ENCODE measurements around the gene SLC7A4. TPM values are rescaled to one million over a fixed set of nuclear protein-coding genes. Genes with fewer than 3 reads are reported as not detected.
"Not testable (repeated sequence)": the region's sequence is repeated elsewhere in the genome, so short reads cannot be mapped to it uniquely, and the experiment has no call there.

Gene SLC7A4
- total RNA-seq, 1 donor from 2014 or later = 5.6 TPM

- no peak for DNase-seq (ENCODE audit: low spot score)
Measured at GRCh38 chr22:21016644-21017420, 15.5 kb downstream of the SLC7A4 start.

GRCh38 chr22:21015466-21016006, 16.8 kb downstream of the SLC7A4 start:
- no peak for DNase-seq (ENCODE audit: low spot score)

DNA sequence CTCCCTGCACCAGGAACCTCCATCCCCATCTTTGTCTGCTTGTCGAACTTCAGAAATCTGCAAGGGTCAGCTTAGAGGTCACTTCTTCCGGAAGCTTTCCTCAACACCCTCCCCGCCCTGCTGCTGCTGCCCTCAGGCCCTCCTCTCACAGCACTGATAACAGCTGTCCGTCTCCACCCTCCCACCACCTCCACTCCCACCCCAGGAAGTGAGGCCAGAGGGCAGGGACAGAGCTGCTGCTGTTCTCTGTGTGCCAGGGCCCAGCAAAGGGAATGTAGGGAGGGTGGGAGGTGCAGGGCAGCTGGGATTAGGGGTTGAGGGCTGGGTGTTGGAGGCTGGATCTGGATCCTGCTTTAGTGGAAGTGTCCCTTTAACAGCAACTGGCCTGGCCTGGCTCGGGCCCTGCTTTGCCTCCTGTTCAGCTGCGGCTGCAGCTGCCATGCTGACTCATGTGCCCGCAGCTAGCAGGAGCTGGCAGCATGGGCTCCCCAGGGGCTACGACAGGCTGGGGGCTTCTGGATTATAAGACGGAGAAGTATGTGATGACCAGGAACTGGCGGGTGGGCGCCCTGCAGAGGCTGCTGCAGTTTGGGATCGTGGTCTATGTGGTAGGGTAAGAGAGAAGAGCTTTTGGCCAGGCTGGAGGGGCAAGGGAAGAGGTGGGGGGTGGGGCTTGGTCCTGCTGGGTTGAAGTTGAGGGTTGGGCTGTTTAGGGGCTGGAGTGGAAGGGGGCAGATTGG, 17.5 kb downstream of the SLC7A4 start, which contains the start of gene P2RX6:
P2RX6 (plus strand) TSS at position 440 of the 740 bp plus-strand sequence; CDS start at position 450, 10 bp downstream.
- no peak for DNase-seq (ENCODE audit: low spot score)

GRCh38 chr22:21014202-21014725, 18.1 kb downstream of the SLC7A4 start:
- peak; percentile 82 for DNase-seq (ENCODE audit: low spot score)

GRCh38 chr22:21013657-21014201, 18.6 kb downstream of the SLC7A4 start:
- no peak for DNase-seq (ENCODE audit: low spot score)

- no peak for DNase-seq (ENCODE audit: low spot score)
Measured at GRCh38 chr22:21012446-21013407, 19.6 kb downstream of the SLC7A4 start.

- no peak for DNase-seq (ENCODE audit: low spot score)
Measured at GRCh38 chr22:21010426-21011113, 21.8 kb downstream of the SLC7A4 start.

DNA sequence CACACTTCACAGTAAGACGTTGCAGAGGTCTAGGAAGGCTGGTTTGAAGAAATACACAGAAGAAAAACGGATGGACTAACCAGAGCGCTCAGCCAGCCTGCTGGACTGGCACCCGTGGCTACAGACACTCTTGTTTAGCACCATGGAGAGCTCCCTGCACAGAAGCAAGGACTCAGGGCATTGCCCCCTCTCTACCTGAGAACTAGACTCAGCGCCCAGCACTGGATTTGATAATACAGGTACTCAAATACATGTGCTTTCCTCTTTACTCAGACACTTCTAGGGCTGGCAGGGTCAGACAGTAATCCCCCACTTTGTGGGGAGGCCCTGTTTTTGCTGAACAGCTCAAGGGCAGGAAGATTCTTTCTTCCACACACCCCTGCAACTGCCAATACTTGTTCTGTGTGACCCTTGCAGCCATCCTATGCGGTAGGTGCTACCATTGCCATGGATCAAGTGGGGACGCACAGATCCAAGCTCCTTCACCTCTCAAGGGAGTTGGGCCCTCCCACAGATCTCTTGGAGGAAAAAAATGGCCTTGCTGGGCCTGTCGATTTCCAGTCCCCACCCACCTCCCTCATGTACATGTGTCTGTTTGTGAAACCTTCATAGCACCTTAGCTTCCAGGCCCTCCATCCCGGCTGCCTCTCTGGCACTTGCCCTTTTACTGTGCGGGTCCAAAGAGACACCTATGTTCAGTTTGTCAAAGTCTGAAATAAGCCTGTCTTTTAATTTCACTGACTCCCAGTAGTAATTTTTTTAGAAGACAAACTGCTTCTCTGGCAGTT, 22.5 kb downstream of the SLC7A4 start:
- peak; percentile 58 for DNase-seq (ENCODE audit: low spot score)

- DNase-seq (ENCODE audit: low spot score) = not testable (repeated sequence)
Measured at GRCh38 chr22:21009208-21009607, 23.2 kb downstream of the SLC7A4 start.

DNA sequence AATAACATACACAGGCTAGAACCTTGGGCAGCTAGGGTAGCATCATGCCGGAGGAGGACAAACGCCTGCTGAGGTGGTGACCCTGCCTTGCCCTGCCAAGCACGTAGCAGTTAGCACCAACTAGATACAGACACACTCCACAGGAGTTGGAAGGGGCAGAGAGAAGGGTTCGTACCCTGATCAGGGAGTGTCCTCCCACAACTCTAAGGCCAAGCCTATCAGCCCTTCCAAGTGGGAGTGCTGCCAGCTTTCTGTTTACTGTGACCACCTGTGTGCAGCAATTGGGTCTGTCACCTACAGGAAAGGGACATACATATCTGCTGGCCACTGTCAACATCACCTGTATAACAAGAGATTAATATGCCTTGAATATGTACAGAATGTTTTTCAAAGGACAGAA, 28.6 kb downstream of the SLC7A4 start:
- no peak for DNase-seq (ENCODE audit: low spot score)

DNA sequence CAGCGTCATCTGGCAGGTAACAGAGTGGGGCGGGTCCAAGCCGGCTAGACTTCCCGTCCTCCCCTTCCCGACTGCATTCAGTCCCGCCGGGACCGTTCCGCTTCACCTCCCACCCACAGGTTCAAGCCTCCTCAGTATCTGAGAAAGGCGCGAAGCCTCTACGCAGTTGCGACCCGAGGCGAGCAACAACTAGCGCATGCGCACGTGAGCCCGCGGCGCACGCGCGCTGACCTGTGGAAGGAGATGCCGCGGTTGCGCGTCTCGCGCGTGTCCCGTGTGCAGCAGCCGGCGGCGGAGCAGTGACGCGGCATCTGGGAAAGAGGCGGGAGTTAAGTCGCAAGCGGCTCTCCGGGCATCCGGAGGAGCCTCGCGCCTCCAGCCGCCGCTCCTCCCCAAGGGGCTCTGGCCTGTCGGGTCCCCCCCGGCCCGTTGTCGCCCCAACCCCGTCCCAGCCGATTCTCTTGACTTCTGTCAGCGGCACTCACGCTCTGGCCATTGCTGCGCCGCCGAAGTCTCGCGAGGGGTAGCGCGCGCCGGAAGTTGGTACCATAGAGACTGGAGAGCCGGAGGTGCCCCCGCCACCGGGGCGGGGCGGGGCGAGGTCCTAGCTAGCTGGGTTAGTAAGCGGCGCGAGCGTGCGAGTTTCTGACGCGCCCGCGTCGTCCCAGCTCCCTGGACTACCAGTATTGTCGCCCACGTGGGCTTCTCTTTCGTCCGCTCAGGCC, 30.6 kb downstream of the SLC7A4 start, which contains the start of gene THAP7:
THAP7 (minus strand) TSS at position 518 of the 725 bp plus-strand sequence; CDS start at position 311, 207 bp downstream.
- peak; percentile 97 for DNase-seq (ENCODE audit: low spot score)

- DNase-seq (ENCODE audit: low spot score) = no peak
Measured at GRCh38 chr22:21000987-21001600, 31.3 kb downstream of the SLC7A4 start.

- no peak for DNase-seq (ENCODE audit: low spot score)
Measured at GRCh38 chr22:21000207-21000986, 32.0 kb downstream of the SLC7A4 start.

- no peak for DNase-seq (ENCODE audit: low spot score)
Measured at GRCh38 chr22:20999350-21000206, 32.8 kb downstream of the SLC7A4 start.

DNA sequence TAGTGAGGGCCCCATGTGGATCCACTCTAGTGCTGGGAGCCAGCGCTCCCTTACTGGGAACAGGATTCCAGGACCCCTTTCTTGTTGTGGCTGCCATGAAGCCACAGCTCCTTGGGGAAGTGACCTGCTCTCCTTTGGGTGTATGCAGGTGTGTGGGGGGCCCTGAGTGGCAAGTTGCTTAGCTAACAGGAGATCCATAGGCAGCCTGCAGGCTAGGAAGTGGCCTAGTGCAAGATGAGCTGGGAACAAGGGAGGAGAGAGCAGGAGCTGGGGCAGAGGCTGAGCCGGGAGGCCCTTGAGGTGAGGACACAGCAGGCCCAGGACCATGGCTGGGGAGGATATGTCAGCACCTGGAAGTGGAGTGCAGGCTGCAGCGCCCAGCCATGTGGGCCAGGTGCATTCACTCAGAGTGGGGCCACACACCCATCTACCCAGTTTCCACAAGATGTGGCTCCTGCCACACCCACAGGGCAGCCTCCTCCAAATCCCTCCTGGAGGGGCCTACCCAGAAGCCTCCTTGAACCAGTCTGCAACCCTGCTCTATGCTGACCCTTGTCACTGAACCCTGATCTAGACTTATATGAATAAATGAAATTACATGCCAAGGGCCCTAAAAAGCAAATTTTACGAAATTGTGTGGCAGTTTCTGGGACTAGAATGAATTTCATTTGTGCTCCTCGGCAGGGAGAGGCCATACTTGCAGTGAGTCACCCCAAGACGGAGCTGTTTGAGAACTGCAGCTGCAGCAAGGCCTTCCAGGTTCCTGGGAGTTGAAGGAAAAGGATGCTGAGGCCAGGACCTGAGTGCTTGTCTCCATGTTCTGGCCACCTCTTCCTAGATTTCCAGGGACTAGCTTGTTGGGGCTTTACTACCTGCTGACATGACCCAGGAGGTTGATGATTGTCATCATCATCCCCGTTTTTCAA, 33.7 kb downstream of the SLC7A4 start:
- no peak for DNase-seq (ENCODE audit: low spot score)

Measured in mucosa of gallbladder (tissue), 1 donor.